GM12892 (cell line): ENCODE measurements around the gene LIMS4.
"Not testable (repeated sequence)": the region's sequence is repeated elsewhere in the genome, so short reads cannot be mapped to it uniquely, and the experiment has no call there.

Experiments used
- POLR2A ChIP-seq: IDR thresholded peaks from 2 replicates; pipeline ENCODE4 v1.6.1; 2011; ENCODE audit warnings: low read depth, low read length, control low read depth
- POLR2AphosphoS5 ChIP-seq: IDR thresholded peaks from 2 replicates; pipeline ENCODE4 v1.6.1; 2011; ENCODE audit warnings: low read depth, low read length, control low read depth
- TAF1 ChIP-seq: IDR thresholded peaks from 2 replicates; pipeline ENCODE4 v1.6.1; 2011; ENCODE audit warnings: low read depth, mild to moderate bottlenecking, control low read depth, low read length, borderline replicate concordance

GRCh38 chr2:110468921-110469320 is 3.7 kb downstream of the LIMS4 start:
- TF ChIP-seq POLR2AphosphoS5, POLR2A, TAF1: not testable (repeated sequence)
